B cell (primary cell): ENCODE data around the gene SAG. TPM values are rescaled to one million over a fixed set of nuclear protein-coding genes. Genes with fewer than 3 reads are reported as not detected.

ENCODE experiments used
- ATAC-seq: fragments of 200-7000 bp; cut with Tn5 transposase; one replicate; pipeline ENCODE4 v1.10.0; 2021; ENCODE audit warnings: low read depth, mild to moderate bottlenecking, moderate number of reproducible peaks, moderate library complexity
- CTCF ChIA-PET: fragments of 350-600 bp; sonication (Branson Sonifier 250); formaldehyde crosslinking; loops from one replicate; lab custom pipeline; 2021; ENCODE audit warnings: antibody characterized with exemption, inconsistent platforms; lab: Charles Lee
- POLR2A ChIA-PET: fragments of 350-600 bp; sonication (Branson Sonifier 250); formaldehyde crosslinking; loops from one replicate; lab custom pipeline; 2021; ENCODE audit warnings: antibody characterized with exemption; lab: Charles Lee
- DNase-seq: peaks from one replicate; pipeline ENCODE4 v3.0.0; 2013
- H2AFZ ChIP-seq: 2 replicates; pipeline ENCODE4 v1.6.1; 2012; ENCODE audit warnings: mild to moderate bottlenecking, low read depth, low read length; ENCODE audit not compliant: insufficient read depth, poor library complexity, severe bottlenecking
- H3K27ac ChIP-seq, 2 donors: 1 replicate in 1 of 2; 2 replicates in 1 of 2; pipeline ENCODE4 v1.5.1; 2012 to 2013; ENCODE audit warnings: low read length in 2 of 2, mild to moderate bottlenecking in 2 of 2, moderate library complexity in 1 of 2
- H3K27me3 ChIP-seq, 4 experiments: fragments of 200-600 bp in 1 of 4; sonication (generic) in 1 of 4; replicated peaks in 1 of 4; 1 replicate in 2 of 4; 2 replicates in 2 of 4; pipeline versions ENCODE4 v1.6.1 to v1.7.0; 2013 to 2016; ENCODE audit warnings: low read length in 3 of 4, mild to moderate bottlenecking in 2 of 4, mixed read lengths in 1 of 4, moderate library complexity in 1 of 4; ENCODE audit not compliant: insufficient read depth in 4 of 4, control insufficient read depth in 3 of 4; ENCODE audit errors: control extremely low read depth in 1 of 4
- H3K36me3 ChIP-seq, 2 experiments: replicated peaks in 1 of 2; 1 replicate in 1 of 2; 2 replicates in 1 of 2; pipeline versions ENCODE4 v1.6.1 to v1.7.1; 2013; ENCODE audit warnings: low read length in 1 of 2; ENCODE audit not compliant: insufficient read depth in 2 of 2, control insufficient read depth in 1 of 2; ENCODE audit errors: control extremely low read depth in 1 of 2, extremely low read depth in 1 of 2
- H3K4me1 ChIP-seq, 2 donors: fragments of 200-600 bp in 1 of 2; sonication (generic) in 1 of 2; 1 replicate in 1 of 2; 2 replicates in 1 of 2; pipeline versions ENCODE4 v1.5.1 to v1.6.1; 2013 to 2017; ENCODE audit warnings: low read length in 2 of 2; ENCODE audit not compliant: control insufficient read depth in 2 of 2, insufficient read depth in 2 of 2
- H3K4me2 ChIP-seq: replicated peaks from 2 replicates; pipeline ENCODE3; 2012; ENCODE audit warnings: mild to moderate bottlenecking, low read depth, low read length; ENCODE audit not compliant: poor library complexity, severe bottlenecking
- H3K4me3 ChIP-seq, 5 experiments: fragments of 200-600 bp in 1 of 5; sonication (generic) in 1 of 5; 1 replicate in 3 of 5; 2 replicates in 2 of 5; pipeline versions ENCODE4 v1.5.1 to v1.7.0; 2011 to 2016; ENCODE audit warnings: low read length in 4 of 5, mild to moderate bottlenecking in 4 of 5, low read depth in 2 of 5, control low read depth in 1 of 5, moderate library complexity in 1 of 5; ENCODE audit not compliant: insufficient read depth in 1 of 5; ENCODE audit errors: control extremely low read depth in 1 of 5, extremely low read depth in 1 of 5
- H3K79me2 ChIP-seq: fragments of 200-600 bp; sonication (generic); one replicate; pipeline ENCODE4 v1.6.0; 2016; ENCODE audit warnings: low read length; ENCODE audit not compliant: control insufficient read depth, insufficient read depth
- H3K9ac ChIP-seq: fragments of 200-600 bp; sonication (generic); 2 replicates; pipeline ENCODE4 v1.6.1; 2017; ENCODE audit warnings: mild to moderate bottlenecking, low read length, moderate library complexity
- H3K9me3 ChIP-seq, 3 donors: one replicate each; pipeline versions ENCODE4 v1.6.1 to v1.7.1; 2013; ENCODE audit warnings: low read length in 2 of 3; ENCODE audit not compliant: control insufficient read depth in 2 of 3, insufficient read depth in 1 of 3; ENCODE audit errors: control extremely low read depth in 1 of 3
- H4K20me1 ChIP-seq: 2 replicates; pipeline ENCODE4 v1.6.0; 2012; ENCODE audit warnings: mild to moderate bottlenecking, low read length; ENCODE audit not compliant: insufficient read depth, control insufficient read depth, poor library complexity, severe bottlenecking
- H3K27ac Mint-ChIP-seq: one replicate; pipeline ENCODE4 v1.8.0; 2021; ENCODE audit warnings: mixed read lengths
- H3K27me3 Mint-ChIP-seq: one replicate; pipeline ENCODE4 v1.8.0; 2021; ENCODE audit warnings: mixed read lengths
- H3K4me1 Mint-ChIP-seq: one replicate; pipeline ENCODE4 v1.8.0; 2021; ENCODE audit warnings: mixed read lengths
- H3K4me3 Mint-ChIP-seq: one replicate; pipeline ENCODE4 v1.8.0; 2021; ENCODE audit warnings: mixed read lengths
- H3K9me3 Mint-ChIP-seq: one replicate; pipeline ENCODE4 v1.8.0; 2022; ENCODE audit warnings: mixed read lengths; ENCODE audit not compliant: insufficient read depth
- CTCF ChIP-seq: fragments of 200-600 bp; IDR thresholded peaks from one replicate; pipeline ENCODE4 v1.8.0; 2022; ENCODE audit warnings: antibody characterized with exemption, mild to moderate bottlenecking
- EZH2 ChIP-seq: IDR thresholded peaks from 2 replicates; pipeline ENCODE4 v1.6.1; 2012; ENCODE audit warnings: borderline replicate concordance, low read depth, mild to moderate bottlenecking, moderate library complexity, low read length; ENCODE audit not compliant: insufficient read depth, poor library complexity, severe bottlenecking
- WGBS: methylation state at CpG from one replicate; pipeline ENCODE4 v1.1.5; 2013; ENCODE audit warnings: missing lambda C conversion rate; ENCODE audit not compliant: insufficient coverage; 5-methylcytosine and 5-hydroxymethylcytosine counted together
- intact Hi-C: fragments of 100-400 bp; cut with micrococcal nuclease; formaldehyde crosslinking; loops from one replicate; pipeline ENCODE4 v1.10.0; 2022
- polyA plus RNA-seq: library from polyadenylated mRNA; depleted of rRNA; stranded (reverse); fragments of >200 nt; gene quantifications from 2 replicates; pipeline ENCODE4 v1.2.3, GENCODE V29; 2012
- total RNA-seq, 2 donors: library from RNA; stranded (reverse); fragments of 120-200 nt in 1 of 2; gene quantifications; 1 replicate in 1 of 2; 2 replicates in 1 of 2; pipeline versions ENCODE4 v1.2.3 to v1.2.4, GENCODE V29; 2013 to 2022

Gene SAG
- total and polyA plus RNA-seq, 2 donors (not counting 1 experiment from before 2014, with no cell fraction given) = 0.03 to 0.17 TPM

GRCh38 chr2:233356546-233357308 lies 49.1 kb downstream of the SAG start:
- Mint-ChIP-seq H3K27ac (peak overlapping the region; percentile 85), H3K4me3 (peak overlapping the region; percentile 94), H3K4me1 (peaks cover 83% of the 10 kb centered on the region), H3K27me3 (no peaks in the 10 kb centered on the region), H3K9me3 (no peaks in the 10 kb centered on the region)
- POLR2A ChIA-PET = interaction anchor here (0.7 to 1.9 kb wide), 6 partner anchors 9 to 89 kb away, joined by 3 to 7 read pairs (median 4); no protein-coding TSS in a partner anchor
- no peaks in the 10 kb centered on the region for H3K9me3 ChIP-seq
- H3K27me3 ChIP-seq = no peaks in the 10 kb centered on the region
- H3K36me3 ChIP-seq = peaks cover 0 to 10% of the 10 kb centered on the region in 2 experiments
- CTCF ChIA-PET = interaction anchor here (0.6 to 3.8 kb wide), 15 partner anchors 10 to 108 kb away, joined by 3 to 24 read pairs (median 5); no protein-coding TSS in a partner anchor
- DNase-seq = no peak
- H3K4me1 ChIP-seq = peaks cover 74 to 84% of the 10 kb centered on the region in 2 donors
- H3K4me3 ChIP-seq = peak overlapping the region; percentile 35 to 89 (median 82)
- H3K4me2 ChIP-seq = peak overlapping the region; percentile 91
- no peaks in the 10 kb centered on the region for H4K20me1 ChIP-seq
- WGBS = 38% methylated on average over 3 of the region's 4 CpGs
- H3K79me2 ChIP-seq = peaks cover 88% of the 10 kb centered on the region
- H2AFZ ChIP-seq = no peak overlapping the region
- TF ChIP-seq CTCF (no peak), EZH2 (no peak)
- ATAC-seq = no peak
- intact Hi-C loops = loop anchor here (2.0 to 10.0 kb wide), 5 partner anchors 34 to 252 kb away; partner anchors contain the start of gene ATG16L1
- peak overlapping the region; percentile 85 for H3K9ac ChIP-seq
- peak overlapping the region; percentile 48 to 85 for H3K27ac ChIP-seq
